Measurements from ENCODE around the gene IL9R.
"Not testable (repeated sequence)": the region's sequence is repeated elsewhere in the genome, so short reads cannot be mapped to it uniquely, and the experiment has no call there.

The IL9R gene

GRCh38 chrX:156030474-156030873 is 33.0 kb downstream of the IL9R start:
- DNase-seq (ENCODE audit: low read depth in 2 of 2): not testable (repeated sequence)

All from stimulated activated CD4-positive, alpha-beta T cell treated with anti-CD3 and anti-CD28 coated beads, Interleukin-4, amount 100 ng/mL, for 48 hours (primary cell).